Spinal cord (tissue), 10 donors: ENCODE data around the gene LHFPL3. TPM values are rescaled to one million over a fixed set of nuclear protein-coding genes. Genes with fewer than 3 reads are reported as not detected.
A peak's percentile ranks its signal among the peaks of the same experiment; 100 is the strongest.

ENCODE experiments used
- DNase-seq, 6 donors: peaks; one replicate each; pipeline versions ENCODE4 v3.0.0 to v3.0.0-alpha.2; 2013 to 2015; ENCODE audit warnings: low spot score in 6 of 6, low read depth in 4 of 6
- H3K27ac ChIP-seq: one replicate; pipeline ENCODE4 v1.5.1; 2013; ENCODE audit warnings: low read depth, low read length, control low read depth
- H3K27me3 ChIP-seq: one replicate; pipeline ENCODE4 v1.6.1; 2013; ENCODE audit warnings: low read length; ENCODE audit not compliant: control insufficient read depth, insufficient read depth
- H3K36me3 ChIP-seq: one replicate; pipeline ENCODE4 v1.6.1; 2013; ENCODE audit warnings: low read length; ENCODE audit not compliant: control insufficient read depth, insufficient read depth
- H3K4me1 ChIP-seq: one replicate; pipeline ENCODE4 v1.6.1; 2013; ENCODE audit warnings: low read length; ENCODE audit not compliant: control insufficient read depth, insufficient read depth
- H3K4me3 ChIP-seq: one replicate; pipeline ENCODE4 v1.5.1; 2013; ENCODE audit warnings: low read depth, low read length, control low read depth
- H3K9me3 ChIP-seq: one replicate; pipeline ENCODE4 v1.6.1; 2013; ENCODE audit warnings: low read length; ENCODE audit not compliant: control insufficient read depth, insufficient read depth
- WGBS: methylation state at CpG from one replicate; pipeline ENCODE4 v1.1.5; 2013; ENCODE audit warnings: missing lambda C conversion rate; ENCODE audit not compliant: insufficient coverage; 5-methylcytosine and 5-hydroxymethylcytosine counted together
- polyA plus RNA-seq, 2 donors: library from polyadenylated mRNA; unstranded; fragments of 120-200 nt; gene quantifications; one replicate each; pipeline ENCODE4 v1.2.1, GENCODE V29; 2013; ENCODE audit not compliant: insufficient read length in 2 of 2
- total RNA-seq, 2 donors: library from RNA; depleted of rRNA in 1 of 2; stranded (reverse); fragments of 120-200 nt in 1 of 2; fragments of >200 nt in 1 of 2; gene quantifications; one replicate each; pipeline versions ENCODE4 v1.2.3 to v1.2.4, GENCODE V29; 2013 to 2014
- donor health status: healthy.

The LHFPL3 gene
- total and polyA plus RNA-seq, 4 donors, result 18.8 to 78.7 (median 62.9) TPM

- H3K4me3 ChIP-seq, result no peak overlapping the region
- no peaks in the 10 kb centered on the region for H3K27me3 ChIP-seq
- no peaks in the 10 kb centered on the region for H3K36me3 ChIP-seq
- H3K9me3 ChIP-seq, result no peaks in the 10 kb centered on the region
- H3K27ac ChIP-seq, result no peak overlapping the region
- no peaks in the 10 kb centered on the region for H3K4me1 ChIP-seq
- 67% methylated on average over 1 of the region's 3 CpGs for WGBS
- DNase-seq, result no peak
These were observed 461.4 kb downstream of the LHFPL3 start for GRCh38 chr7:104789780-104790179.

GRCh38 chr7:104790440-104790839, 462.0 kb downstream of the LHFPL3 start:
- no peak for DNase-seq
- Histone ChIP-seq H3K36me3 (no peaks in the 10 kb centered on the region), H3K9me3 (no peaks in the 10 kb centered on the region), H3K27me3 (no peaks in the 10 kb centered on the region), H3K27ac (no peak overlapping the region), H3K4me3 (no peak overlapping the region), H3K4me1 (no peaks in the 10 kb centered on the region)
- WGBS, result 100% methylated on average over 1 of the region's 2 CpGs

GRCh38 chr7:104791080-104791479, 462.7 kb downstream of the LHFPL3 start:
- H3K27me3 ChIP-seq, result no peaks in the 10 kb centered on the region
- H3K4me3 ChIP-seq, result no peak overlapping the region
- H3K9me3 ChIP-seq, result no peaks in the 10 kb centered on the region
- DNase-seq, result peak in 1 of 6 donors; percentile 68
- H3K4me1 ChIP-seq, result peaks cover 4% of the 10 kb centered on the region
- H3K27ac ChIP-seq, result no peak overlapping the region
- H3K36me3 ChIP-seq, result no peaks in the 10 kb centered on the region

GRCh38 chr7:104793066-104793465, 464.7 kb downstream of the LHFPL3 start:
- no peaks in the 10 kb centered on the region for H3K36me3 ChIP-seq
- no peak for DNase-seq
- 90% methylated on average over 3 of the region's 7 CpGs for WGBS
- no peak overlapping the region for H3K27ac ChIP-seq
- H3K27me3 ChIP-seq, result no peaks in the 10 kb centered on the region
- no peak overlapping the region for H3K4me3 ChIP-seq
- H3K4me1 ChIP-seq, result peaks cover 4% of the 10 kb centered on the region
- H3K9me3 ChIP-seq, result no peaks in the 10 kb centered on the region

GRCh38 chr7:104794154-104794553, 465.8 kb downstream of the LHFPL3 start:
- no peak for DNase-seq
- H3K9me3 ChIP-seq, result no peaks in the 10 kb centered on the region
- no peaks in the 10 kb centered on the region for H3K27me3 ChIP-seq
- H3K4me3 ChIP-seq, result no peak overlapping the region
- H3K4me1 ChIP-seq, result peaks cover 4% of the 10 kb centered on the region
- no peaks in the 10 kb centered on the region for H3K36me3 ChIP-seq
- no peak overlapping the region for H3K27ac ChIP-seq
- 100% methylated on average over 1 of the region's 3 CpGs for WGBS

GRCh38 chr7:104794589-104794988, 466.2 kb downstream of the LHFPL3 start:
- no peak overlapping the region for H3K4me3 ChIP-seq
- no CpG with 5 or more reads among the region's 3 CpGs for WGBS
- H3K4me1 ChIP-seq, result peaks cover 4% of the 10 kb centered on the region
- DNase-seq, result no peak
- no peaks in the 10 kb centered on the region for H3K9me3 ChIP-seq
- H3K27me3 ChIP-seq, result no peaks in the 10 kb centered on the region
- H3K27ac ChIP-seq, result no peak overlapping the region
- H3K36me3 ChIP-seq, result no peaks in the 10 kb centered on the region

- Histone ChIP-seq H3K4me3 (no peak overlapping the region), H3K36me3 (no peaks in the 10 kb centered on the region), H3K27ac (no peak overlapping the region), H3K9me3 (no peaks in the 10 kb centered on the region), H3K27me3 (no peaks in the 10 kb centered on the region), H3K4me1 (peaks cover 4% of the 10 kb centered on the region)
- peak in 2 of 6 donors; percentile 73 to 75 for DNase-seq
- whole genome bisulfite sequencing, result 42% methylated on average over 2 of the region's 7 CpGs
These were observed 466.7 kb downstream of the LHFPL3 start for GRCh38 chr7:104795086-104795485.

GRCh38 chr7:104795616-104796398, 467.4 kb downstream of the LHFPL3 start:
- Histone ChIP-seq H3K4me1 (peaks cover 4% of the 10 kb centered on the region), H3K4me3 (no peak overlapping the region), H3K27ac (peak overlapping the region; percentile 30), H3K27me3 (no peaks in the 10 kb centered on the region), H3K9me3 (no peaks in the 10 kb centered on the region), H3K36me3 (no peaks in the 10 kb centered on the region)
- 64% methylated on average over 5 of the region's 7 CpGs for WGBS
- DNase-seq, result no peak

GRCh38 chr7:104800307-104800706, 471.9 kb downstream of the LHFPL3 start:
- H3K4me3 ChIP-seq, result no peak overlapping the region
- H3K27ac ChIP-seq, result no peak overlapping the region
- H3K27me3 ChIP-seq, result no peaks in the 10 kb centered on the region
- WGBS, result 77% methylated on average over 3 of the region's 4 CpGs
- H3K9me3 ChIP-seq, result no peaks in the 10 kb centered on the region
- peaks cover 5% of the 10 kb centered on the region for H3K4me1 ChIP-seq
- no peak for DNase-seq
- no peaks in the 10 kb centered on the region for H3K36me3 ChIP-seq

- no peaks in the 10 kb centered on the region for H3K36me3 ChIP-seq
- DNase-seq, result no peak
- no peaks in the 10 kb centered on the region for H3K27me3 ChIP-seq
- H3K27ac ChIP-seq, result no peak overlapping the region
- no peaks in the 10 kb centered on the region for H3K9me3 ChIP-seq
- peaks cover 4% of the 10 kb centered on the region for H3K4me1 ChIP-seq
- no peak overlapping the region for H3K4me3 ChIP-seq
- WGBS, result 97% methylated on average over 3 of the region's 3 CpGs
These were observed 472.6 kb downstream of the LHFPL3 start for GRCh38 chr7:104801022-104801421.
